GM21619 (cell line): Measurements from ENCODE around the gene EZH1.
"Not testable (repeated sequence)": the region's sequence is repeated elsewhere in the genome, so short reads cannot be mapped to it uniquely, and the experiment has no call there.

ENCODE experiments used
- ATAC-seq: cut with Tn5 transposase; IDR thresholded peaks from one replicate; pipeline ENCODE4 v1.9.1; 2021; ENCODE audit not compliant: unreplicated experiment

The EZH1 gene

GRCh38 chr17:42673266-42673884, 71.5 kb downstream of the EZH1 start:
- ATAC-seq, result no peak

- no peak for ATAC-seq
These were observed 72.8 kb downstream of the EZH1 start for GRCh38 chr17:42672038-42672437.

- no peak for ATAC-seq
These were observed 73.8 kb downstream of the EZH1 start for GRCh38 chr17:42670789-42671657.

- ATAC-seq, result no peak
These were observed 74.7 kb downstream of the EZH1 start for GRCh38 chr17:42669977-42670788.

- no peak for ATAC-seq
These were observed 75.2 kb downstream of the EZH1 start for GRCh38 chr17:42669705-42669976.

- no peak for ATAC-seq
These were observed 77.5 kb downstream of the EZH1 start for GRCh38 chr17:42667088-42667951.

GRCh38 chr17:42666126-42666525, 78.7 kb downstream of the EZH1 start:
- not testable (repeated sequence) for ATAC-seq

- ATAC-seq, result no peak
These were observed 79.2 kb downstream of the EZH1 start for GRCh38 chr17:42665581-42666001.

- ATAC-seq, result no peak
These were observed 84.0 kb downstream of the EZH1 start for GRCh38 chr17:42660692-42661345.

GRCh38 chr17:42659932-42660274, 84.9 kb downstream of the EZH1 start:
- not testable (repeated sequence) for ATAC-seq

- ATAC-seq, result no peak
These were observed 85.5 kb downstream of the EZH1 start, which contains the start of gene TUBG2 for GRCh38 chr17:42659079-42659931. TSS of gene TUBG2 (plus strand) at chr17:42659284. CDS start at chr17:42659504, 220 bp downstream.

GRCh38 chr17:42657824-42658588, 86.8 kb downstream of the EZH1 start:
- no peak for ATAC-seq

GRCh38 chr17:42655528-42655927, 89.3 kb downstream of the EZH1 start:
- no peak for ATAC-seq

- ATAC-seq, result no peak
These were observed 91.4 kb downstream of the EZH1 start for GRCh38 chr17:42653179-42654124.

GRCh38 chr17:42651392-42651791, 93.4 kb downstream of the EZH1 start:
- ATAC-seq, result no peak
